ENCODE results near the gene R3HDM1.

Gene R3HDM1

GRCh38 chr2:135563793-135564192, 32.5 kb downstream of the R3HDM1 start:
- no peak for TF ChIP-seq CTCF (IDR thresholded peaks at IDR 0.05; ENCODE audit: insufficient read depth, low read depth, low read length, missing control alignments)
- no peak overlapping the region for H3K4me3 ChIP-seq (ENCODE audit: low read length)
- DNase-seq (ENCODE audit: low read depth): peak; percentile 57

- no peak overlapping the region for H3K4me3 ChIP-seq (ENCODE audit: low read length)
- no peak for TF ChIP-seq CTCF (IDR thresholded peaks at IDR 0.05; ENCODE audit: insufficient read depth, low read depth, low read length, missing control alignments)
Measured at GRCh38 chr2:135570884-135571283, 39.6 kb downstream of the R3HDM1 start.

GRCh38 chr2:135573620-135574019, 42.3 kb downstream of the R3HDM1 start:
- no peak overlapping the region for H3K4me3 ChIP-seq (ENCODE audit: low read length)
- no peak for TF ChIP-seq CTCF (IDR thresholded peaks at IDR 0.05; ENCODE audit: insufficient read depth, low read depth, low read length, missing control alignments)
- DNase-seq (ENCODE audit: low read depth): no peak

More at GRCh38 chr2:135570884-135571283, 39.6 kb downstream of the R3HDM1 start:
- no peak for DNase-seq (ENCODE audit: low read depth)

GRCh38 chr2:135581282-135581681, 50.0 kb downstream of the R3HDM1 start:
- no peak for TF ChIP-seq CTCF (IDR thresholded peaks at IDR 0.05; ENCODE audit: insufficient read depth, low read depth, low read length, missing control alignments)
- H3K4me3 ChIP-seq (ENCODE audit: low read length): no peak overlapping the region
- no peak for DNase-seq (ENCODE audit: low read depth)

- DNase-seq (ENCODE audit: low read depth): no peak
- TF ChIP-seq CTCF (IDR thresholded peaks at IDR 0.05; ENCODE audit: insufficient read depth, low read depth, low read length, missing control alignments): no peak
Measured at GRCh38 chr2:135582383-135582782, 51.1 kb downstream of the R3HDM1 start.

GRCh38 chr2:135585586-135585985, 54.3 kb downstream of the R3HDM1 start:
- TF ChIP-seq CTCF (IDR thresholded peaks at IDR 0.05; ENCODE audit: insufficient read depth, low read depth, low read length, missing control alignments): peak; percentile 18
- H3K4me3 ChIP-seq (ENCODE audit: low read length): no peak overlapping the region
- DNase-seq (ENCODE audit: low read depth): no peak

More at GRCh38 chr2:135582383-135582782, 51.1 kb downstream of the R3HDM1 start:
- H3K4me3 ChIP-seq (ENCODE audit: low read length): no peak overlapping the region

- no peak overlapping the region for H3K4me3 ChIP-seq (ENCODE audit: low read length)
- TF ChIP-seq CTCF (IDR thresholded peaks at IDR 0.05; ENCODE audit: insufficient read depth, low read depth, low read length, missing control alignments): no peak
- DNase-seq (ENCODE audit: low read depth): peak; percentile 1
Measured at GRCh38 chr2:135586148-135586547, 54.9 kb downstream of the R3HDM1 start.

All from epithelial cell of esophagus (primary cell).